ENCODE data around the gene SLC38A8. TPM values are rescaled to one million over a fixed set of nuclear protein-coding genes. Genes with fewer than 3 reads are reported as not detected.

SLC38A8 gene
- not detected for total RNA-seq
- polyA plus RNA-seq (2013, experiment 1 of 2) = not detected
- not detected for polyA plus RNA-seq (2013, experiment 2 of 2)
- 0 to 0.61 (median 0) reads per million in 172 experiments for total RNA-seq

- Histone ChIP-seq H3K27me3 (ENCODE audit: control insufficient read depth in 1 of 2, insufficient read depth in 2 of 2, low read length in 2 of 2) (peaks cover 5 to 6% of the 10 kb centered on the region in 2 experiments), H3K9me3 (ENCODE audit: control insufficient read depth in 1 of 2, insufficient read depth in 1 of 2, low read length in 2 of 2) (no peaks in the 10 kb centered on the region), H3K36me3 (ENCODE audit: insufficient read depth, low read length) (no peaks in the 10 kb centered on the region), H3K27ac (ENCODE audit: low read depth in 1 of 2, low read length in 2 of 2) (no peak within 1 kb of the TSS), H3K4me3 (ENCODE audit: low read length) (no peak within 1 kb of the TSS), H3K4me1 (ENCODE audit: insufficient read depth, low read length) (no peaks in the 10 kb centered on the region)
- DNase-seq = no peak
- ATAC-seq (ENCODE audit: poor library complexity) = no peak
- H3K27me3 Mint-ChIP-seq = peaks cover 19% of the 10 kb centered on the region
- H3K4me1 Mint-ChIP-seq (ENCODE audit: low read depth) = no peaks in the 10 kb centered on the region
- POLR2A ChIA-PET = no interaction called here
- no peak within 1 kb of the TSS for H3K27ac Mint-ChIP-seq
- intact Hi-C loops (cut with DNase I, micrococcal nuclease) = no loop called here
- H3K36me3 Mint-ChIP-seq (ENCODE audit: low read depth) = no peaks in the 10 kb centered on the region
- TF ChIP-seq, protein P1, sequence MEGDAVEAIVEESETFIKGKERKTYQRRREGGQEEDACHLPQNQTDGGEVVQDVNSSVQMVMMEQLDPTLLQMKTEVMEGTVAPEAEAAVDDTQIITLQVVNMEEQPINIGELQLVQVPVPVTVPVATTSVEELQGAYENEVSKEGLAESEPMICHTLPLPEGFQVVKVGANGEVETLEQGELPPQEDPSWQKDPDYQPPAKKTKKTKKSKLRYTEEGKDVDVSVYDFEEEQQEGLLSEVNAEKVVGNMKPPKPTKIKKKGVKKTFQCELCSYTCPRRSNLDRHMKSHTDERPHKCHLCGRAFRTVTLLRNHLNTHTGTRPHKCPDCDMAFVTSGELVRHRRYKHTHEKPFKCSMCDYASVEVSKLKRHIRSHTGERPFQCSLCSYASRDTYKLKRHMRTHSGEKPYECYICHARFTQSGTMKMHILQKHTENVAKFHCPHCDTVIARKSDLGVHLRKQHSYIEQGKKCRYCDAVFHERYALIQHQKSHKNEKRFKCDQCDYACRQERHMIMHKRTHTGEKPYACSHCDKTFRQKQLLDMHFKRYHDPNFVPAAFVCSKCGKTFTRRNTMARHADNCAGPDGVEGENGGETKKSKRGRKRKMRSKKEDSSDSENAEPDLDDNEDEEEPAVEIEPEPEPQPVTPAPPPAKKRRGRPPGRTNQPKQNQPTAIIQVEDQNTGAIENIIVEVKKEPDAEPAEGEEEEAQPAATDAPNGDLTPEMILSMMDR (IDR thresholded peaks at IDR 0.05) = no peak
- H3K4me3 Mint-ChIP-seq = no peak within 1 kb of the TSS
- CTCF ChIA-PET = no interaction called here
- H3K9me3 Mint-ChIP-seq = no peaks in the 10 kb centered on the region
Measured at GRCh38 chr16:84042308-84042878, at the start of gene SLC38A8. SLC38A8 (minus strand) TSS chr16:84042795; CDS start chr16:84042157, 638 bp downstream.

- ATAC-seq (ENCODE audit: poor library complexity) (no peak), DNase-seq (no peak)
- Histone ChIP-seq H3K36me3 (ENCODE audit: insufficient read depth, low read length) (peaks cover 92% of the 10 kb centered on the region), H3K27me3 (ENCODE audit: control insufficient read depth in 1 of 2, insufficient read depth in 2 of 2, low read length in 2 of 2) (no peaks in the 10 kb centered on the region), H3K27ac (ENCODE audit: low read depth in 1 of 2, low read length in 2 of 2) (no peak overlapping the region), H3K4me3 (ENCODE audit: low read length) (no peak overlapping the region), H3K9me3 (ENCODE audit: control insufficient read depth in 1 of 2, insufficient read depth in 1 of 2, low read length in 2 of 2) (no peaks in the 10 kb centered on the region), H3K4me1 (ENCODE audit: insufficient read depth, low read length) (peaks cover 15% of the 10 kb centered on the region)
- H3K36me3 Mint-ChIP-seq (ENCODE audit: low read depth) = peaks cover 98% of the 10 kb centered on the region
- no peak overlapping the region for H3K4me3 Mint-ChIP-seq
- H3K9me3 Mint-ChIP-seq = no peaks in the 10 kb centered on the region
- peaks cover 37% of the 10 kb centered on the region for H3K4me1 Mint-ChIP-seq (ENCODE audit: low read depth)
- H3K27ac Mint-ChIP-seq = no peak overlapping the region
- TF ChIP-seq, protein P1 (IDR thresholded peaks at IDR 0.05) = no peak
- intact Hi-C loops (cut with DNase I, micrococcal nuclease) = no loop called here
- no peaks in the 10 kb centered on the region for H3K27me3 Mint-ChIP-seq
- ChIA-PET CTCF (interaction anchor here (1.6 to 2.3 kb wide), 2 partner anchors 13 to 26 kb away, joined by 4 to 5 read pairs; partner anchors contain the start of gene MBTPS1), POLR2A (interaction anchor here (1.0 kb wide), 1 partner anchor 53 kb away, joined by 3 read pairs; the partner anchor contains the start of gene HSDL1)
Measured at GRCh38 chr16:84091460-84091859, 48.9 kb upstream of the SLC38A8 start.

- TF ChIP-seq, protein P1 (IDR thresholded peaks at IDR 0.05) = no peak
- no peak overlapping the region for H3K4me3 ChIP-seq (ENCODE audit: low read length)
- ChIA-PET CTCF (interaction anchor here (2.3 to 6.6 kb wide), 3 partner anchors 26 to 97 kb away, joined by 5 to 65 read pairs (median 14); partner anchors contain the start of genes MBTPS1 and TAF1C), POLR2A (interaction anchor here (3.1 kb wide), 1 partner anchor 27 kb away, joined by 13 read pairs; the partner anchor contains the start of gene MBTPS1)
- H3K27ac ChIP-seq (ENCODE audit: low read depth in 1 of 2, low read length in 2 of 2) = no peak overlapping the region
- Mint-ChIP-seq H3K27me3 (no peaks in the 10 kb centered on the region), H3K9me3 (no peaks in the 10 kb centered on the region), H3K36me3 (ENCODE audit: low read depth) (peaks cover 93% of the 10 kb centered on the region), H3K4me3 (no peak overlapping the region), H3K27ac (no peak overlapping the region), H3K4me1 (ENCODE audit: low read depth) (peaks cover 45% of the 10 kb centered on the region)
- H3K9me3 ChIP-seq (ENCODE audit: control insufficient read depth in 1 of 2, insufficient read depth in 1 of 2, low read length in 2 of 2) = no peaks in the 10 kb centered on the region
- no peaks in the 10 kb centered on the region for H3K27me3 ChIP-seq (ENCODE audit: control insufficient read depth in 1 of 2, insufficient read depth in 2 of 2, low read length in 2 of 2)
- DNase-seq (no peak), ATAC-seq (ENCODE audit: poor library complexity) (no peak)
- intact Hi-C loops (cut with DNase I, micrococcal nuclease) = no loop called here
- H3K36me3 ChIP-seq (ENCODE audit: insufficient read depth, low read length) = peaks cover 94% of the 10 kb centered on the region
- H3K4me1 ChIP-seq (ENCODE audit: insufficient read depth, low read length) = peaks cover 22% of the 10 kb centered on the region
Measured at GRCh38 chr16:84090211-84090610, 47.6 kb upstream of the SLC38A8 start.

Measured in CD4-positive, alpha-beta T cell (primary cell).